Stimulated activated CD8-positive, alpha-beta memory T cell treated with anti-CD3 and anti-CD28 coated beads, Interleukin-15, amount 100 ng/mL, for 24 hours (primary cell): ENCODE measurements around the gene PDSS2.
"Not testable (repeated sequence)": the region's sequence is repeated elsewhere in the genome, so short reads cannot be mapped to it uniquely, and the experiment has no call there.

ENCODE experiments used
- DNase-seq: peaks from one replicate; pipeline ENCODE4 v3.0.0-alpha.2; 2020; ENCODE audit warnings: low read depth

PDSS2 gene

GRCh38 chr6:107459283-107460082 lies at the start of gene PDSS2:
PDSS2 (minus strand) TSS chr6:107459564; CDS start chr6:107459285, 279 bp downstream.
- peak; percentile 87 for DNase-seq

- no peak for DNase-seq
Observed at GRCh38 chr6:107506145-107506544, 46.8 kb upstream of the PDSS2 start.

GRCh38 chr6:107504270-107505026 lies 45.1 kb upstream of the PDSS2 start:
- no peak for DNase-seq

- no peak for DNase-seq
Observed at GRCh38 chr6:107496892-107497684, 37.7 kb upstream of the PDSS2 start.

- no peak for DNase-seq
Observed at GRCh38 chr6:107495971-107496370, 36.6 kb upstream of the PDSS2 start.

GRCh38 chr6:107495196-107495643 lies 35.9 kb upstream of the PDSS2 start:
- no peak for DNase-seq

GRCh38 chr6:107493158-107494057 lies 34.0 kb upstream of the PDSS2 start:
- no peak for DNase-seq

GRCh38 chr6:107491760-107492660 lies 32.6 kb upstream of the PDSS2 start:
- DNase-seq = no peak

- no peak for DNase-seq
Observed at GRCh38 chr6:107491138-107491609, 31.8 kb upstream of the PDSS2 start.

- no peak for DNase-seq
Observed at GRCh38 chr6:107490566-107491137, 31.3 kb upstream of the PDSS2 start.

- DNase-seq = peak; percentile 18
Observed at GRCh38 chr6:107489636-107490565, 30.5 kb upstream of the PDSS2 start, which contains the start of gene SOBP. SOBP (plus strand) TSS chr6:107490117; CDS start chr6:107490617, 500 bp downstream.

GRCh38 chr6:107488875-107489635 lies 29.7 kb upstream of the PDSS2 start:
- no peak for DNase-seq

GRCh38 chr6:107488174-107488874 lies 29.0 kb upstream of the PDSS2 start:
- no peak for DNase-seq

GRCh38 chr6:107485157-107485556 lies 25.8 kb upstream of the PDSS2 start:
- no peak for DNase-seq

GRCh38 chr6:107479089-107479690 lies 19.8 kb upstream of the PDSS2 start:
- no peak for DNase-seq

- DNase-seq = not testable (repeated sequence)
Observed at GRCh38 chr6:107475826-107476225, 16.5 kb upstream of the PDSS2 start.

- not testable (repeated sequence) for DNase-seq
Observed at GRCh38 chr6:107475360-107475759, 16.0 kb upstream of the PDSS2 start.
